ENCODE data around the gene BEX5. TPM values are rescaled to one million over a fixed set of nuclear protein-coding genes. Genes with fewer than 3 reads are reported as not detected.
"Not testable (repeated sequence)": the region's sequence is repeated elsewhere in the genome, so short reads cannot be mapped to it uniquely, and the experiment has no call there.

The BEX5 gene
- not detected in 2 replicates for total RNA-seq (2014; rRNA removed; shearing (Covaris generic))

GRCh38 chrX:102155806-102156179 is at the start of gene BEX5:
Gene BEX5 (minus strand): TSS chrX:102155977. CDS start chrX:102154265, 1,712 bp downstream.
- no peak for DNase-seq (ENCODE audit: low read depth in 1 of 2, low spot score in 2 of 2)
- Histone ChIP-seq H3K9me3 (replicated peaks) (no peaks in the 10 kb centered on the region), H3K27ac (no peak within 1 kb of the TSS), H3K27me3 (replicated peaks) (no peaks in the 10 kb centered on the region), H3K36me3 (no peaks in the 10 kb centered on the region), H3K4me1 (replicated peaks) (no peaks in the 10 kb centered on the region), H3K4me3 (no peak within 1 kb of the TSS)

GRCh38 chrX:102185967-102186720 is 30.4 kb upstream of the BEX5 start:
- H3K9me3 ChIP-seq (replicated peaks) = no peaks in the 10 kb centered on the region
- no peak overlapping the region for H3K4me3 ChIP-seq
- no peaks in the 10 kb centered on the region for H3K27me3 ChIP-seq (replicated peaks)
- no peaks in the 10 kb centered on the region for H3K36me3 ChIP-seq
- no peaks in the 10 kb centered on the region for H3K4me1 ChIP-seq (replicated peaks)
- DNase-seq (ENCODE audit: low read depth in 1 of 2, low spot score in 2 of 2) = no peak
- no peak overlapping the region for H3K27ac ChIP-seq

- no peaks in the 10 kb centered on the region for H3K36me3 ChIP-seq
These were observed 624 bp downstream of the BEX5 start for GRCh38 chrX:102154900-102155805.

GRCh38 chrX:102154218-102154860 is 1.4 kb downstream of the BEX5 start:
- H3K36me3 ChIP-seq = no peaks in the 10 kb centered on the region
- H3K27ac ChIP-seq = no peak overlapping the region
- H3K9me3 ChIP-seq (replicated peaks) = no peaks in the 10 kb centered on the region
- H3K4me3 ChIP-seq = no peak overlapping the region
- H3K4me1 ChIP-seq (replicated peaks) = no peaks in the 10 kb centered on the region
- no peaks in the 10 kb centered on the region for H3K27me3 ChIP-seq (replicated peaks)
- no peak for DNase-seq (ENCODE audit: low read depth in 1 of 2, low spot score in 2 of 2)

More at GRCh38 chrX:102154900-102155805, 624 bp downstream of the BEX5 start:
- no peak overlapping the region for H3K27ac ChIP-seq
- DNase-seq (ENCODE audit: low read depth in 1 of 2, low spot score in 2 of 2) = no peak
- H3K4me3 ChIP-seq = no peak overlapping the region
- no peaks in the 10 kb centered on the region for H3K9me3 ChIP-seq (replicated peaks)
- H3K4me1 ChIP-seq (replicated peaks) = no peaks in the 10 kb centered on the region
- H3K27me3 ChIP-seq (replicated peaks) = no peaks in the 10 kb centered on the region

GRCh38 chrX:102142274-102142673 is 13.5 kb downstream of the BEX5 start, which contains the start of gene TCEAL6:
Gene TCEAL6 (minus strand): TSS chrX:102142481.
- H3K4me1 ChIP-seq (replicated peaks); H3K4me3 ChIP-seq: not testable (repeated sequence)

GRCh38 chrX:102141631-102142030 is 14.1 kb downstream of the BEX5 start:
- DNase-seq (ENCODE audit: low read depth in 1 of 2, low spot score in 2 of 2); H3K4me1 ChIP-seq (replicated peaks); H3K9me3 ChIP-seq (replicated peaks); H3K27ac ChIP-seq; H3K4me3 ChIP-seq; H3K36me3 ChIP-seq; H3K27me3 ChIP-seq (replicated peaks): not testable (repeated sequence)

More at GRCh38 chrX:102142274-102142673, 13.5 kb downstream of the BEX5 start, which contains the start of gene TCEAL6:
- not testable (repeated sequence) for H3K27ac ChIP-seq; H3K9me3 ChIP-seq (replicated peaks); H3K36me3 ChIP-seq; H3K27me3 ChIP-seq (replicated peaks); DNase-seq (ENCODE audit: low read depth in 1 of 2, low spot score in 2 of 2)

GRCh38 chrX:102140876-102141275 is 14.9 kb downstream of the BEX5 start:
- not testable (repeated sequence) for H3K27ac ChIP-seq; H3K27me3 ChIP-seq (replicated peaks); DNase-seq (ENCODE audit: low read depth in 1 of 2, low spot score in 2 of 2); H3K9me3 ChIP-seq (replicated peaks); H3K36me3 ChIP-seq; H3K4me1 ChIP-seq (replicated peaks); H3K4me3 ChIP-seq

GRCh38 chrX:102138064-102138463 is 17.7 kb downstream of the BEX5 start:
- no peaks in the 10 kb centered on the region for H3K4me1 ChIP-seq (replicated peaks)
- no peak overlapping the region for H3K4me3 ChIP-seq
- DNase-seq (ENCODE audit: low read depth in 1 of 2, low spot score in 2 of 2) = no peak
- no peaks in the 10 kb centered on the region for H3K36me3 ChIP-seq
- H3K27me3 ChIP-seq (replicated peaks) = no peaks in the 10 kb centered on the region
- H3K9me3 ChIP-seq (replicated peaks) = no peaks in the 10 kb centered on the region
- no peak overlapping the region for H3K27ac ChIP-seq

- Histone ChIP-seq H3K27me3 (replicated peaks) (no peaks in the 10 kb centered on the region), H3K4me3 (no peak overlapping the region), H3K27ac (no peak overlapping the region), H3K36me3 (no peaks in the 10 kb centered on the region), H3K4me1 (replicated peaks) (no peaks in the 10 kb centered on the region), H3K9me3 (replicated peaks) (no peaks in the 10 kb centered on the region)
- DNase-seq (ENCODE audit: low read depth in 1 of 2, low spot score in 2 of 2) = no peak
These were observed 26.3 kb downstream of the BEX5 start for GRCh38 chrX:102129473-102129872.

GRCh38 chrX:102126863-102127262 is 28.9 kb downstream of the BEX5 start:
- Histone ChIP-seq H3K4me3 (no peak overlapping the region), H3K27me3 (replicated peaks) (no peaks in the 10 kb centered on the region), H3K9me3 (replicated peaks) (no peaks in the 10 kb centered on the region), H3K27ac (no peak overlapping the region), H3K4me1 (replicated peaks) (no peaks in the 10 kb centered on the region), H3K36me3 (no peaks in the 10 kb centered on the region)
- DNase-seq (ENCODE audit: low read depth in 1 of 2, low spot score in 2 of 2) = no peak

GRCh38 chrX:102126080-102126818 is 29.5 kb downstream of the BEX5 start:
- H3K4me3 ChIP-seq; H3K4me1 ChIP-seq (replicated peaks); DNase-seq (ENCODE audit: low read depth in 1 of 2, low spot score in 2 of 2); H3K27me3 ChIP-seq (replicated peaks); H3K36me3 ChIP-seq; H3K27ac ChIP-seq; H3K9me3 ChIP-seq (replicated peaks): not testable (repeated sequence)

GRCh38 chrX:102125436-102125835 is 30.3 kb downstream of the BEX5 start, which contains the start of gene TCEAL2:
Gene TCEAL2 (plus strand): TSS chrX:102125679. CDS start chrX:102126831, 1,152 bp downstream.
- not testable (repeated sequence) for H3K27ac ChIP-seq; H3K9me3 ChIP-seq (replicated peaks); H3K4me3 ChIP-seq; H3K36me3 ChIP-seq; H3K27me3 ChIP-seq (replicated peaks); DNase-seq (ENCODE audit: low read depth in 1 of 2, low spot score in 2 of 2); H3K4me1 ChIP-seq (replicated peaks)

- H3K36me3 ChIP-seq; H3K4me3 ChIP-seq; H3K27me3 ChIP-seq (replicated peaks); H3K4me1 ChIP-seq (replicated peaks); DNase-seq (ENCODE audit: low read depth in 1 of 2, low spot score in 2 of 2); H3K27ac ChIP-seq; H3K9me3 ChIP-seq (replicated peaks): not testable (repeated sequence)
These were observed 30.8 kb downstream of the BEX5 start for GRCh38 chrX:102125014-102125413.

Measured in SJSA1 (cell line).